GM19099 (cell line): ENCODE measurements around the gene CDC5L.
A peak's percentile ranks its signal among the peaks of the same experiment; 100 is the strongest.

Source experiments
- POLR2A ChIP-seq: IDR thresholded peaks from 3 replicates; pipeline ENCODE4 v1.6.1; 2011; ENCODE audit warnings: low read depth; ENCODE audit not compliant: insufficient read length; ENCODE audit errors: extremely low read depth

The CDC5L gene

GRCh38 chr6:44387346-44388134, at the start of gene CDC5L:
TSS of gene CDC5L (plus strand) at chr6:44387706. CDS start at chr6:44387824, 118 bp downstream.
- TF ChIP-seq POLR2A, result peak; percentile 95

GRCh38 chr6:44338228-44339122, 49.0 kb upstream of the CDC5L start:
- no peak for TF ChIP-seq POLR2A

GRCh38 chr6:44339301-44339700, 48.2 kb upstream of the CDC5L start:
- TF ChIP-seq POLR2A, result no peak

- no peak for TF ChIP-seq POLR2A
These were observed 47.5 kb upstream of the CDC5L start for GRCh38 chr6:44339763-44340625.

DNA sequence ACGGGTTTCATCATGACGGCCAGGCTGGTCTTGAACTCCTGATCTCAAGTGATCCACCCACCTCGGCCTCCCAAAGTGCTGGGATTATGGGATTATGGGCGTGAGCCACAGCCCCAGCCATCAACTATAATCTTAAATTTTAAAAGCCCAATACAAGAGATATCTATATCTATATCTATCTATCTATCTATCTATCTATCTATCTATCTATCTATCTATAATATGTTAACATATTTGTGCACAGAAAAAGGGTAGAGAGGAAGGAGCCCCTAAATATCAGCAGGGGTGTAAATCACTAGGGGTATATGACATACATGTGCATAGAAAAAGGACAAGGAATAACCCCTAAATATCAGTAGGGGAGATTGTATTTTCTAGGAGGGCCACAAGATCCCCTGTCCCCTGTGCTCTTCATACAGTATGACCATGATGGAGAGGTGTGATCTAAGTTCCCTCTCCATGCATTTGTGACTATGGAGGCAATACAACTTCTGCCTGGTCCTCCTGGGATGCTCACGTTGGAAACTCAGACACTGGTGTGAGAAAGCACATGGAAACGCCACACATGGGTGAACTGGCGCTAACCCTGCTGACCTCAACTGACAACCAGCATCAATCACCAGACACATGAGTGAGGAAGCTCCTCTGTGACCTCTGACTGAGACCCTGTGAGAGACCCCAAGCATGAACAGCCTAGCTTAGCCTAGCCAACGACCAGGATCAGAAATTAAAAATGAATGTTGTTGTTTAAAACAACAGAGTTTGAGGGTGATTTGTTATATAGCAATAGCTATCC, 46.2 kb upstream of the CDC5L start:
- TF ChIP-seq POLR2A, result no peak

GRCh38 chr6:44342052-44342451, 45.5 kb upstream of the CDC5L start:
- no peak for TF ChIP-seq POLR2A

GRCh38 chr6:44342489-44342888, 45.0 kb upstream of the CDC5L start, which contains the start of gene SPATS1:
TSS of gene SPATS1 (plus strand) at chr6:44342650. CDS start at chr6:44343096, 446 bp downstream.
- no peak for TF ChIP-seq POLR2A

DNA sequence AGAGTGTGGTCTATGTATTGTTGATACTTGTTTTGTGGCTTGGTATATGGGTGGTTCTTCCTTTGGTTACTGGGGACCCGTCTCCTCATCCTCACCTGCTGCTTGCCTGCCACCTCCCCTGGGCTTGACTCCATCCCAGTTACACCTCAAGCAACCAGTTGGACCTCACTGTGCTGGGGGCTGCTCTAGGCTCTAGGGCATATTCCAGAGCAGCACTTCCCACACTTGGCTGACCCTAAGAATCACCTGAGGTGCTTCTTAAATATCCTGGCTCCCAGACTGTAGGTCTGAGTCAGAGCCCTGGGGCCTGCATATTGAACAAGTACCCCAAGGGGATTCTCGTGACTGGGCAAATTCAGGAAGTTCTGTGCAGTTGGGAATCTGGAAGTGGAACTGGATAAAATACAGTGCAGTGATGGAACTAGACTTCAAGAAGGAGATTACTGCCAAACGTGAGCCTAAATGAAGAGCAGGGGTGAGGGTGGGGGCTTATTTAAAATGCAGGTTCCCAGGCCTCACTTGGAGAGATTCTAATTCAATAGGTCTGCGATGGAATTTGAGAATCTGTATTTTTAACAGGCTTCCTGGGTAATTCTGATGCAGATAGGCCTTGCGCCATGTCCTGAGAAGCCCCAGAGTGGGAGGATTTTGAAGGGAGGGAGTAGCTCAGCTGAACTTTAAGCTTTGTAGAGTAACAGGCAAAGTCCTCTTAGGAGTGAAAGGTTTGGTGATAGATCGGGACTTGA, 37.4 kb upstream of the CDC5L start:
- no peak for TF ChIP-seq POLR2A

- no peak for TF ChIP-seq POLR2A
These were observed 35.2 kb upstream of the CDC5L start for GRCh38 chr6:44352259-44352658.

DNA sequence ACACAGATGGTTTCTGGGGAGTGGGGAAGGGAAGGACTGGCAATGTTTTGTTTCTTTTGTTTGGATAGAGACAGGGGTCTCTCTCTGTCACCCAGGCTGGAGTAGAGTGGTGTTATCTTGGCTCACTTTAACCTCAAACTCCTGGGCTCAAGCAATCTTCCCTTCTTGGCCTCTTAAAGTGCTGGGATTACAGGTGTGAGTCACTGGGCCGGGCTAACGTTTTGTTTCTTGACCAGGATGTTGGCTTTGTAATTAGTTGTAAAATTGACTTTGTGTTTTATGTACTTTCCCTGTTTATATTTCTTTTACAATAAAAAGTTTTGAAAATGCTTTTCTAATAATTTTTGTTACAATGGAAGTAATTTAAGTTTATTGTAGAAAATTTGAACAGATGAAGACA, 34.2 kb upstream of the CDC5L start:
- no peak for TF ChIP-seq POLR2A

- TF ChIP-seq POLR2A, result no peak
These were observed 31.9 kb upstream of the CDC5L start for GRCh38 chr6:44355640-44356039.

GRCh38 chr6:44356487-44356886, 31.0 kb upstream of the CDC5L start:
- no peak for TF ChIP-seq POLR2A

- TF ChIP-seq POLR2A, result no peak
These were observed 27.5 kb upstream of the CDC5L start for GRCh38 chr6:44359973-44360372.

DNA sequence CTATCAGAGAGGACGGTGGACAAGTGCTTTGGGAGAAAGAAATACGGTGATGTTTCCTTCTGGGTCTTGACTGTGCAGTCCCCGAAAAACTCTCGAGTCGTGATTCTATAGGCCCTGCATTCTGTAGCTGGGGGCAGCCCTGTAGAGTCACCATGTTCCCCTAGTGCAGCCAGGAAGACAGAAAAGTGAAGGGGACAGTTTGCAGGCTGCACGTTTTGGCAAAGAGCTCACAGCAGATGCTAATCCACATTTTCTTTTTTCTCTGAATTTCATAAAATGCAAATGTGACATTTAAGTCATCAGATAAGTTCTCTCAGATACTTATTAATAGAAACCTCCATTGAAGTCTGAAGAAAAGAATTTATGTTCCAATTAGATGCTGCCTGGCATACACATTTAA, 25.6 kb upstream of the CDC5L start:
- TF ChIP-seq POLR2A, result no peak

- no peak for TF ChIP-seq POLR2A
These were observed 24.1 kb upstream of the CDC5L start for GRCh38 chr6:44363377-44363926.
